GM18526 (cell line): Measurements from ENCODE around the gene RC3H1.

Experiments
- POLR2A ChIP-seq: IDR thresholded peaks from 3 replicates; pipeline ENCODE4 v1.6.1; 2011; ENCODE audit not compliant: insufficient read length; ENCODE audit errors: extremely low read depth

Gene RC3H1

DNA sequence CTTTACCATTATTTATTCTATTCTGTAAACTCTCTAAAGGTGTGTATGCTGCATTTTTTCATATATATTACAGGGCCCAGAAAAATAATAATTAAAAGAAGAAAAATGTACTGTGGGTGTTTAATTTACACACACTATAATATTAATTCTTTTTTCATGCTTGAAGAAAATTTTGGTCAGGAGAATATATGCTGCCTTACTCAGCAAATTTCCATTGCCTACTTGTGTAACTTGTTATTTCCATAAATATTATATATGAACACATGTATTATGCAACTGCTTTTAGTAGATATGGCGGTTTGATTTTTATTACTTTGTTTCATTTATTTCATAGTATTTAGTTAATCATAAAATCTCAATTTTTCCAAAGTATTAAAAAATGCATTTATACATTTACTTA is 58.7 kb downstream of the RC3H1 start:
- no peak for TF ChIP-seq POLR2A

DNA sequence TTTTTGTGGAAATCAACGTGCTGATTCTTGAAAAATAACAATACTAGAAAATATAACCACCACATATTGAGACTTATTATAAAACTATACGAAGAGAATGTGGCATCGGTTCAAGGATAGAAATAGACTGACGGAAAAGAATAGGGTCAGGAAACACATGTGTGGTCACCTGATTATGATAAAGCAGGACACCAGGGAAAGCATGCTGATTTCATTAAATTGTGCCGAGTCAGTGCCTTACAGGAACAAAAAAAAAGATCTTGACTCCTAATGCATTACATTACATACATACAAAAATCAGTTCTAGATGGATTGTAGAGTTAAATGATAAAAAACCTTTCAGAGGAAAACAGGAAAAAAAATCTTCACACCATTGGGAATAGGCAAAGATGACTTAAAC is 61.5 kb downstream of the RC3H1 start:
- no peak for TF ChIP-seq POLR2A

DNA sequence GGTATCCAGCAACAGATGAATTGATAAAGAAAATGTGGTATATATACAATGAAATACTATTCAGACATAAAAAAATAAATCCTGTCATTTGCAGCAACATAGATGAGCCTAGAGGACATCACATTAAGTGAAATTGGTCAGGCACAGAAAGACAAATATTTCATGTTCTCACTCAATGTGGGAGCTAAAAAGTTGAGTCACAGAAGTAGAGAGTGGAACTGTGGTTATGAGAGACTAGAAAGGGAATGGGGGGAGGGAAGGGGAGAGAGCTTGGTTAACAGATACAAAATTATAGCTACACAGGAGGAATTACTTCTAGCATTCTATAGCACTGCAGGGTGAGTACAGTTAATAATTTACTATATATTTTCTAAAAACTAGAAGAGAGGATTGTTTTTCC is 68.0 kb downstream of the RC3H1 start:
- no peak for TF ChIP-seq POLR2A

DNA sequence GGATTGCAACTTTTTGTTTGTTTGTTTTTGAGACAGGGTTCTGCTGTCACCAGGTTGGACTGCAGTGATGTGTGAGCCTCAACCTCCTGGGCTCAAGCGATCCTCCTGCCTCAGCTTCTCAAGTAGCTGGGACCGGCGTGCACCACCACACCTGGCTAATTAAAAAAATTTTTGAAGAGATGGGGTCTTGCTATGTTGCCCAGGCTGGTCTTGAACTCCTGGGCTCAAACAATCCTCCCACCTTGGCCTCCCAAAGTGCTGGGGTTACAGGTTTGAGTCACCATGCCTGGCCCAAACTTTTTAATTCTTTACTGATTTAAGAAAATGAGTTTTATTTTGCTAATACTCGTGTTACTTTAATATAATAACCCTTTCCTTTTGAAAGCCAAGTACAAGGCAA is 73.6 kb downstream of the RC3H1 start:
- no peak for TF ChIP-seq POLR2A

DNA sequence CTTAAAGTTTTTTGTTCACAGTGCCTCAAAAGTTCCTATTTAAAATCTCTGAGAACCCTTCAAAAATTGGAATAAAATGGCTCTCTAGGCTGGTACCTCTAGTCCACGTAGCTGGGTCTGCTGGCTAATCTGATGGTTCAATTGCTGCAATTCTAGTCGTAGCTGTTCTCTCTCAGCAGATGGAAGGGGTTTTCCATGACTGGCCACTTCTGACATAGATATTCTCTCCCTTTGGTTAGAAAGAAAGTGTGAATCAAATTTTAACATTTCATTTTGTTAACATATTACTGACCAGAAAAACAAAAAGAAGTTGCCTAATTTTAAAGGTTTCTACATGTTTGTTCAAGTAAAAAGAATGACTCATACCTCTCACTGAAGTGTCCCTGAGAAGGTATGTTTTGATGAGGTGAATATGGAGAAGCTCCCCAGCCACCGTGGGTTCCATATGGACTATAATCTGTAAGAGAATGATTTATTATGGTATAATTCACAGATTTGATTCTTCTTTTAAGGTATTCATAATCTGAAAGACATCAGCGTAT is 75.7 kb downstream of the RC3H1 start:
- no peak for TF ChIP-seq POLR2A

DNA sequence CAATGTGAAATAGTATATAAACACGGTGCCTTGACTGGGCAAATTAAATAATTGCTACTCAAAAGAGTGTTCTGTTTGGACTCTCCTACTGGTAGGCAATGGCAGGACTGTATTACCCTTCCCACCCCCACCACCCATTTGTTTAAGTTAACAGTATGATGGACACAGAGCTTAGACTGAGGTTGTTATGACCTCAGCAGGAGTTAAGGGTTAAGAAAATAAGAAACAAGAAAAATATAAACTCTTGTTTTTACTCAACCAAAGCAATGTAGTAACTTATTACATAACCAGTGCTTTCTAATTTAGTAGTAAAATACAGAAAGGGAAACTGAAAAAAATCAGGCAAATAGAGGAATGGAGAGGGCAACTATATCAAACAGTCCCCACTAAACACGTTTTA is 85.1 kb downstream of the RC3H1 start:
- TF ChIP-seq POLR2A, result no peak

DNA sequence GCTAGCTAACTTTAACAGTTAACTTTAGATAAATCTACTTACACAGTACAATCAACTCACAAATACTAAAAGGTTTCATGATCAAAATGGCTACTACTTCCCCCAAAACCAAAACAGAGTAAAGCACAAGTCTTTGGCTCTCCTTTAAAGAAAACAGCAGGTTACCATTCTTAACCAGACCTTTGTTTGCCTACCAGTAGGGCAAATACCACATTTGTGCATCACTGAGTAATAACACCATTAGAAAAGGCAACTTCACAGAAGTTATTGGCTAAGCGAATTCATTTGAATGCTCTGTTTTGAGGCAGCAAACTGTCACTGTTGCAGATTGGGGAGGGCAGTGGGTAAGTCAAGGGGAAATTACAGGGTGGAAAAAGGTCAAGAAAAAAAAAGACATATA is 87.7 kb downstream of the RC3H1 start:
- no peak for TF ChIP-seq POLR2A

DNA sequence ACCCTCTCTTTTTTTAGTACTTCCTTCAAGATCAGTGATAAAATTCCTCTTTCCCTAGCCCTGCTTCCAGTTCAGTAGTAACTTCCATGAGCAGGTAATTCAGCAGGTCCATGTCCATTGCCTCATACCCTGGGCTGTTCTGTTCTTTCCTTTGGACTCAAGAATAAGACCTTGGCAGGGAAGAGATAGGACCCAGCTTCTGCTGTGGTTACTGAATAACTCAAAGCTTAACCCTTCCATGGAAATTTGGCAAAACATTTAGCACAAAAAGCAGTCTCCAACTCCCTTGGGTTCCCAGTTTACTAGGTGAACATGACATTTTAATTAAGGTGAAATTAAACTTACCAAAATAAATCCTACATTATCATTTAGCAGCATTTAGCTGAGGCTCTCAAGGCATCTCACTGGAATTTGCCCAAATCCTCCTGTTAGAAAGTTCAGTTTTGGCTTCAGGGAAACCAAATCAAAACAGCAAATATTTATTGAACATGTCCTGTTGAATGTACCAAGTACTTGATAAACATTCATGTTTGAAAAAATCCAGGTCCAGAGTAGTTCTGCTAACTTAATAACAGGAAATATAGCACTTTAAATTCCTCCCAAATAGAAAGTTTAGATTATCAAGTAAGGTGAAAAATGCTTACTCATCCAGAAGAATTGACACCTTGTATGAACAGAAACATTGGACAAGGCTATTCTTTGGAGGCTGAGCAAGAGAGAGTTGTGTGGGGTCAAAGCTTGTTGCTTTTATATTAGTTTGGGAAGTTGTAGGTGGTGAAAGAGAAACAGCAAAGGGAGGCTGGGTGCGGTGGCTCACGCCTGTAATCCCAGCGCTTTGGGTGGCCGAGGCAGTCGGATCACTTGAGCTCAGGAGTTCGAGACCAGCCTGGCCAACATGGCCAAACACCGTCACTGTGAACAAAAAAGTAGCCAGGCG is 96.6 kb downstream of the RC3H1 start:
- TF ChIP-seq POLR2A, result no peak

DNA sequence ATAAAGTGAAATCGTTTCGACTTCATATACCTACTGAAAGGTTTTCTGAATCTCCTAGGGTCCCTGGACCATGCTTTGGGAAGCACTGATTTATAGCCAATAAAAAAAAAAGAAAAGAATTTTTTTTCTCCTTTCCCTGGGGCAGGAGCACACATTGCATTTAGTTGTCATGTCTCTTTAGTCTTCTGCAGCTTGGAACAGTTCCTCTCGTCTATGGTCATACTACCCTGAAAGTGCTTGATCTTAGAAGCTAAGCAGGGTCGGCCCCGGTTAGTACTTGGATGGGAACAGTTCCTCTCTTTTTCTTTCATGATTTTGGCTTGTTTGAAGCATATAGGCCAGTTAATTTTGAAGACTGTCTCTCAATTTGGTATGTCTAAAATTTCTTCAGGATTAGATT is 101.3 kb downstream of the RC3H1 start:
- no peak for TF ChIP-seq POLR2A

DNA sequence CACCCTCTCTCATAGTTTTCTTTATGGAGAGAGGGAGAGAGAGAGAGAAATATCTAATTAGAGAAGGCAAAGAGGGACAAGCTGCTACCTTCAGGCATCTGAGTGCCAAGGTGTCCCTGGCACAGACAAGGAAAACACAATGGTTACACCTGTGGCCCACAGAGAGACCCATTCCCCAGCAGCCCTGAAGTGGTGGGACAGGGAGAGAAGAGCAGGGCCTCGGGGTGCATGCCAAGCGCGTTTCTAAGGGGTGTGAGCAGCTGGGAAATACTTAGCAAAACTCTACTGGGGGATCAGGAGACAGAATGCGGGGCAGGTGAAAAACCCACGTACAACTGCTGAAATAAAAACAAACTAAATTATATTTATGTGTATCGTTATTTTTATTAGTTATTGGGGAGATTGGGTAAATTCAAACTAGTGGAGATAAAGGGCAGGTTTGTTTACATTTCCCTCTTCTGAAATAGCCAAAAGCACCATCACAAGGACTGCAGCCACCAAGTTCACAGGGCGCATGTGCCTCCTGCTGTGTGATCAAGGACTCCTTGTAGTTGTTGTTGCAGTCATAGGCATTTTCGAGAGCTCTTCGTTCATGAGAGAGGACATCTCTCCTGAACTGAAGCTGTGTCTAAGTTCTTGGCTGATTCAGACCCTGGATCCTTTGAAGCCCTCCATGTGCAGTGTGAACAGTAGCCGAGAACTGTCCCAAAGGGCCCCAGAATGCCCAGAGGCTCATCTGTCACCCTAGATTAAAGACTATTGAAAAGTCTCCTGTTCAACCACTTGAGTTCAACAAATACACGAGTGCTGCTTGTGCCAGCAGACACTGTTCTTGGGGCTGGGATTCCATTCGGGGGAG is 104.3 kb downstream of the RC3H1 start:
- TF ChIP-seq POLR2A, result no peak

DNA sequence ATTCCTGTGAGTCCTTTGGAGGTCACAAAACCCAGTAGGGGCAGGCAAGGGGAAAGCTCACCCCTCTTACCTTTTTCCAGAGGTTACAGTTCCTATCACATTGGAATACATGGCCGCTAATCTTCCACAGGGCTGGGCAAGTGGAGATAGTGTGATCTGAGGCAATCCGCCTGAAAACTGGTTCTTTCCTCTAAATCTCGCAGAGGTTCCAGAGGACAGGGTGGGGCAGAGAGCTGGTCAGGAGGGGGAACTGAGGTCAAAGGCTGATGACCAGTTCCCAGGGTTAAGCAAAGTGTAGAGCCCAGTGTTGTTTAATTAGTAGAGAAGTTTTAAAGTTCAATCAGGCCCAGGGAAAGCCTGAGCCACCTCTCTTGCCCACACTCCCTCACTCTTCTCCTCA is 105.0 kb downstream of the RC3H1 start, which contains the start of gene SERPINC1:
Gene SERPINC1 (minus strand): TSS at position 179 of the 400 bp plus-strand sequence. CDS start 68 bp downstream, at position 111.
- no peak for TF ChIP-seq POLR2A

DNA sequence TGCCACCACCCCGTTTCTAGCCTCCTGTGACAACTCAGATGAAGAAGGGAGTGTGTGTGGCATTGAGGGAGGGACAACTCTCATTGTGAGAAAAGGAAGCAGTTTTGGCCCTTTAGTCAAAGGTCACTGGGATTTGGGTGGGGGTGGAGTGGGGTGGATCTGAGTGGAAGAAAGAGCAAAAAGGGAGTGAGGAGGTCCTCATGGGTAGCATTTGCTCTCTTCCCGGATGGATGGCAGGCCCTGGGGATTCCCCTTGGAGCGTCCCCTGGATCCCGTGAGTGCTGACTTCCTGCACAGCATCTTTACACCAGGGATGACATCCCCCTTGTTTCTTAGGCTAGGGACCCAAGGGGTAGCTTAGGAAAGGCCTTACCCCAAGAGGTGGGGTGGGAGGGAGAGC is 105.5 kb downstream of the RC3H1 start:
- no peak for TF ChIP-seq POLR2A

DNA sequence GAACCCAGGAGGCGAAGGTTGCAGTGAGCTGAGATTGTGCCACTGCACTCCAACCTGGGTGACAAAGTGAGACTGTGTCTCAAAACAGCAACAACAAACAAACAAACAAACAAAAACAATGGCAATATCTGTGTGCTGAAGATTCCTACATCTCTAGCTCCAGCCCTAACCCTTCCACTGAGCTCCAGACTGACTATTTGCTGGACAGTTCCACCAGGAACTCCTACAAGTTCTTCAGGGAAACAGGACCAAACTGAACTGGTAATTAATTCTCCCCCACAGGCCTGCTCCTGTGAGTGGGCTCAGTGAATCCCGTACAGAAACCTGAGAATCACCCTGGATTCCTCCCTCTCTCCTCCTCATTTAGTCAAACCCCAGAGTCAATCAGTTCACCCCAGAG is 106.6 kb downstream of the RC3H1 start:
- no peak for TF ChIP-seq POLR2A

DNA sequence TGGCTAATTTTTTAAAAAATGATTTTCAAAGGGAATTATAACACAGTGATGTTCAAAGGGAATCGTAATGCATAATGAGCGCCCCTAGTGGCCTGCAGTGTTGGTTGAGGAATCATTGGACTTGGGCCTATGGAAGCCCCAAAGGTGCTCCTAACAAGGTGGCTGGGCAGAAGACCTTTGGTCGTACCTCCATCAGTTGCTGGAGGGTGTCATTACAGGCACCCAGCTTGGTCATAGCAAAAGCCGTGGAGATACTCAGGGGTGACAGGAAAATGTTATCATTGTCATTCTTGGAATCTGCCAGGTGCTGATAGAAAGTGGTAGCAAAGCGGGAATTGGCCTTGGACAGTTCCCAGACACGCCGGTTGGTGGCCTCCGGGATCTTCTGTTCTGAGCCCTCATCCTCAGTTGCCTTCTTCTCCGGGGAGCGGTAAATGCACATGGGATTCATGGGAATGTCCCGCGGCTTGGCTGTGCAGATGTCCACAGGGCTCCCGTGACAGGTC is 107.7 kb downstream of the RC3H1 start:
- TF ChIP-seq POLR2A, result no peak

DNA sequence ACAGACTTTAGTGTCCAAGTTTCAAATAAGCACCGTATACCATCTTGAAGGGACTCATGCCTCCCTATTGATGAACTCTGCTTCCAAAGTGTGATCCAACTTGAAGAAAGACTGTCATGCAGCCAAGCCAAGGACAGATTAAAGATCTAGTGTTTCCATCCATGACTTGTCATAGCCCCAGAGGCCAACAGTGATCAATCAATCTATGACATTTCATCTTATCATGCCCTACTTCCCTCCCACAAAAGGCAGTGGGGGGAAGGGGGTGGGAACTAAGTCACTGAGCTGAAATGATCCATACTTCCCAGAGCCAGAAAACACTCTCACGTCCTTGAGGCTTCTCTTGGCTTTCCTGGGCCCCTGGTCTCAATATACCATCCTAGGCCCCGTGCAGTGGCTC is 109.0 kb downstream of the RC3H1 start:
- no peak for TF ChIP-seq POLR2A
